Liver (tissue), 9 donors: ENCODE results near the gene ADGRA3. TPM values are rescaled to one million over a fixed set of nuclear protein-coding genes. Genes with fewer than 3 reads are reported as not detected.

Experiments used
- DNase-seq: peaks from one replicate; pipeline ENCODE4 v3.0.0-alpha.2; 2017; ENCODE audit warnings: low spot score
- H3K27ac ChIP-seq, 2 donors: one replicate each; pipeline ENCODE4 v1.7.0; 2013; ENCODE audit warnings: inconsistent platforms in 2 of 2, low read length in 2 of 2, control low read depth in 1 of 2, low read depth in 1 of 2, mild to moderate bottlenecking in 1 of 2
- H3K27me3 ChIP-seq, 4 donors: one replicate each; pipeline versions ENCODE4 v1.6.1 to v1.7.0; 2013; ENCODE audit warnings: low read length in 3 of 4, inconsistent platforms in 1 of 4, mild to moderate bottlenecking in 1 of 4, moderate library complexity in 1 of 4; ENCODE audit not compliant: control insufficient read depth in 4 of 4, insufficient read depth in 4 of 4
- H3K36me3 ChIP-seq, 4 donors: one replicate each; pipeline versions ENCODE4 v1.6.1 to v1.7.0; 2013; ENCODE audit warnings: low read length in 3 of 4, mild to moderate bottlenecking in 3 of 4, low read depth in 1 of 4, moderate library complexity in 1 of 4; ENCODE audit not compliant: control insufficient read depth in 4 of 4, insufficient read depth in 3 of 4
- H3K4me1 ChIP-seq, 4 donors: one replicate each; pipeline versions ENCODE4 v1.6.1 to v1.7.0; 2013; ENCODE audit warnings: low read length in 3 of 4, mild to moderate bottlenecking in 3 of 4, moderate library complexity in 1 of 4; ENCODE audit not compliant: control insufficient read depth in 4 of 4, insufficient read depth in 4 of 4
- H3K4me3 ChIP-seq, 3 donors: one replicate each; pipeline versions ENCODE4 v1.6.1 to v1.7.0; 2013; ENCODE audit warnings: low read length in 3 of 3, control low read depth in 1 of 3, low read depth in 1 of 3, mild to moderate bottlenecking in 1 of 3
- H3K9ac ChIP-seq, 2 donors: one replicate each; pipeline ENCODE4 v1.7.0; 2013; ENCODE audit warnings: low read length in 2 of 2, mild to moderate bottlenecking in 2 of 2, moderate library complexity in 2 of 2, control low read depth in 1 of 2, low read depth in 1 of 2
- H3K9me3 ChIP-seq, 4 donors: one replicate each; pipeline versions ENCODE4 v1.6.1 to v1.7.0; 2013; ENCODE audit warnings: low read length in 3 of 4; ENCODE audit not compliant: control insufficient read depth in 4 of 4
- CTCF ChIP-seq: fragments of 150-350 bp; IDR thresholded peaks from 2 replicates; pipeline ENCODE4 v1.5.1; 2017; ENCODE audit warnings: improper control_type of control experiment, low read depth, low read length; ENCODE audit not compliant: missing input control
- EGR1 ChIP-seq, 2 donors: IDR thresholded peaks; 2 replicates each; pipeline ENCODE4 v1.6.1; 2016 to 2018; ENCODE audit warnings: antibody characterized with exemption in 2 of 2, low read depth in 2 of 2
- FOXA1 ChIP-seq: IDR thresholded peaks from 2 replicates; pipeline ENCODE4 v1.6.1; 2016; ENCODE audit warnings: antibody characterized with exemption
- GABPA ChIP-seq, 2 donors: IDR thresholded peaks in 1 of 2; conservative IDR thresholded peaks in 1 of 2; 2 replicates each; pipeline ENCODE4 v1.6.1; 2016; ENCODE audit warnings: antibody characterized with exemption in 2 of 2, mild to moderate bottlenecking in 1 of 2, moderate library complexity in 1 of 2
- HNF4A ChIP-seq, 2 donors: conservative IDR thresholded peaks; 2 replicates each; pipeline ENCODE4 v1.6.1; 2016; ENCODE audit warnings: antibody characterized with exemption in 2 of 2, mild to moderate bottlenecking in 2 of 2
- HNF4G ChIP-seq: IDR thresholded peaks from 2 replicates; pipeline ENCODE4 v1.6.1; 2016; ENCODE audit warnings: antibody characterized with exemption
- JUND ChIP-seq, 2 donors: IDR thresholded peaks; 2 replicates each; pipeline ENCODE4 v1.6.1; 2016; ENCODE audit warnings: antibody characterized with exemption in 2 of 2
- MAX ChIP-seq: IDR thresholded peaks from 2 replicates; pipeline ENCODE4 v1.6.1; 2016; ENCODE audit warnings: antibody characterized with exemption
- NR2F2 ChIP-seq: IDR thresholded peaks from 2 replicates; pipeline ENCODE4 v1.6.1; 2016; ENCODE audit warnings: antibody characterized with exemption
- REST ChIP-seq: IDR thresholded peaks from 2 replicates; pipeline ENCODE4 v1.6.1; 2016; ENCODE audit warnings: antibody characterized with exemption, mild to moderate bottlenecking
- RXRA ChIP-seq, 2 donors: IDR thresholded peaks; 2 replicates each; pipeline ENCODE4 v1.6.1; 2017 to 2018; ENCODE audit warnings: antibody characterized with exemption in 2 of 2, mild to moderate bottlenecking in 1 of 2
- ZBTB33 ChIP-seq: IDR thresholded peaks from 2 replicates; pipeline ENCODE4 v1.6.1; 2016; ENCODE audit warnings: antibody characterized with exemption
- WGBS: extraction: QIAGEN DNeasy Blood & Tissue Kit; methylation state at CpG from one replicate; pipeline ENCODE4 v1.1.7; 2013; 5-methylcytosine and 5-hydroxymethylcytosine counted together
- polyA plus RNA-seq, 2 donors: library from polyadenylated mRNA; stranded (reverse) in 1 of 2; unstranded in 1 of 2; fragments of 200-250 nt in 1 of 2; fragments of >200 nt in 1 of 2; fragmentation: Nextera tagmentation in 1 of 2; extraction: Ambion mirVana in 1 of 2; gene quantifications; one replicate each; pipeline versions ENCODE4 v1.2.1 to v1.2.3, GENCODE V29; 2013 to 2015
- total RNA-seq, 2 donors: library from RNA; depleted of rRNA; stranded (reverse); fragments of >200 nt; gene quantifications; one replicate each; pipeline ENCODE4 v1.2.3, GENCODE V29; 2014
- donor health status: healthy.
- donor health status: healthy.
- donor health status: healthy.
- donor health status: healthy.
- donor health status: healthy.

The ADGRA3 gene
- total and polyA plus RNA-seq, 4 donors, result 15.2 to 239 (median 32.6) TPM

- no peak overlapping the region for H3K4me3 ChIP-seq
- peaks cover 0 to 14% (median 0%) of the 10 kb centered on the region in 4 donors for H3K4me1 ChIP-seq
- no peak for TF ChIP-seq RXRA (IDR thresholded peaks at IDR 0.05)
- H3K36me3 ChIP-seq, result no peaks in the 10 kb centered on the region
- H3K27me3 ChIP-seq, result no peaks in the 10 kb centered on the region
- no peak overlapping the region for H3K9ac ChIP-seq
- H3K9me3 ChIP-seq, result no peaks in the 10 kb centered on the region
- DNase-seq, result no peak
- 96% methylated on average over 6 of the region's 6 CpGs for WGBS
- H3K27ac ChIP-seq, result no peak overlapping the region
Observed at GRCh38 chr4:22491939-22492338, 23.9 kb downstream of the ADGRA3 start.

- no peak overlapping the region for H3K27ac ChIP-seq
- 52% methylated on average over 5 of the region's 5 CpGs for WGBS
- peaks cover 0 to 14% (median 0%) of the 10 kb centered on the region in 4 donors for H3K4me1 ChIP-seq
- TF ChIP-seq FOXA1 (no peak), HNF4A (conservative IDR thresholded peaks at IDR 0.05) (peak in 1 of 2 donors; percentile 6)
- DNase-seq, result no peak
- H3K9ac ChIP-seq, result no peak overlapping the region
- H3K4me3 ChIP-seq, result no peak overlapping the region
- H3K9me3 ChIP-seq, result no peaks in the 10 kb centered on the region
- H3K27me3 ChIP-seq, result no peaks in the 10 kb centered on the region
- H3K36me3 ChIP-seq, result no peaks in the 10 kb centered on the region
Observed at GRCh38 chr4:22490718-22491315, 25.0 kb downstream of the ADGRA3 start.

- no peak for DNase-seq
- H3K4me3 ChIP-seq, result no peak overlapping the region
- WGBS, result 93% methylated on average over 1 of the region's 1 CpG
- H3K27me3 ChIP-seq, result no peaks in the 10 kb centered on the region
- no peaks in the 10 kb centered on the region for H3K36me3 ChIP-seq
- no peak overlapping the region for H3K9ac ChIP-seq
- no peak overlapping the region for H3K27ac ChIP-seq
- H3K4me1 ChIP-seq, result peaks cover 0 to 21% (median 4%) of the 10 kb centered on the region in 4 donors
- no peaks in the 10 kb centered on the region for H3K9me3 ChIP-seq
- no peak for TF ChIP-seq FOXA1
- TF ChIP-seq ZBTB33, result no peak
- TF ChIP-seq HNF4A (conservative IDR thresholded peaks at IDR 0.05), result no peak
- no peak for TF ChIP-seq MAX
- no peak for TF ChIP-seq HNF4G
- no peak for TF ChIP-seq JUND (IDR thresholded peaks at IDR 0.05)
- no peak for TF ChIP-seq CTCF
- no peak for TF ChIP-seq NR2F2
- TF ChIP-seq EGR1 (IDR thresholded peaks at IDR 0.05; ENCODE audit: low read depth in 2 of 2), result no peak
- TF ChIP-seq GABPA (IDR thresholded peaks at IDR 0.05 in 1 of 2, conservative IDR thresholded peaks at IDR 0.05 in 1 of 2), result no peak
- TF ChIP-seq REST, result no peak
Observed at GRCh38 chr4:22488106-22488505, 27.8 kb downstream of the ADGRA3 start.
